Ishikawa (cell line): ENCODE data around the gene SH2D6.
A peak's percentile ranks its signal among the peaks of the same experiment; 100 is the strongest.

ENCODE experiments used
- CEBPB ChIP-seq: IDR thresholded peaks from 2 replicates; pipeline ENCODE4 v1.6.1; 2012
- CREB1 ChIP-seq: IDR thresholded peaks from 2 replicates; pipeline ENCODE4 v1.6.1; 2012; ENCODE audit warnings: low read depth
- EGR1 ChIP-seq: IDR thresholded peaks from 2 replicates; pipeline ENCODE4 v1.6.1; 2012
- EP300 ChIP-seq: IDR thresholded peaks from 2 replicates; pipeline ENCODE4 v1.6.1; 2012; ENCODE audit warnings: borderline replicate concordance
- FOXM1 ChIP-seq: IDR thresholded peaks from 2 replicates; pipeline ENCODE4 v1.6.1; 2012; ENCODE audit warnings: low read depth, borderline replicate concordance
- MAX ChIP-seq: IDR thresholded peaks from 2 replicates; pipeline ENCODE4 v1.6.1; 2012
- NFIC ChIP-seq: IDR thresholded peaks from 2 replicates; pipeline ENCODE4 v1.6.1; 2012
- RAD21 ChIP-seq: IDR thresholded peaks from 2 replicates; pipeline ENCODE4 v1.6.1; 2012; ENCODE audit warnings: low read depth
- REST ChIP-seq: IDR thresholded peaks from 2 replicates; pipeline ENCODE4 v1.6.1; 2012; ENCODE audit warnings: low read depth, mild to moderate bottlenecking
- TAF1 ChIP-seq: IDR thresholded peaks from 2 replicates; pipeline ENCODE4 v1.6.1; 2012; ENCODE audit warnings: low read depth, mild to moderate bottlenecking
- TCF12 ChIP-seq: IDR thresholded peaks from 2 replicates; pipeline ENCODE4 v1.6.1; 2012; ENCODE audit warnings: low read depth
- TEAD4 ChIP-seq: IDR thresholded peaks from 2 replicates; pipeline ENCODE4 v1.6.1; 2012
- USF1 ChIP-seq: IDR thresholded peaks from 2 replicates; pipeline ENCODE4 v1.6.1; 2012
- YY1 ChIP-seq: IDR thresholded peaks from 2 replicates; pipeline ENCODE4 v1.6.1; 2012; ENCODE audit warnings: low read depth
- ZBTB7A ChIP-seq: IDR thresholded peaks from 2 replicates; pipeline ENCODE4 v1.6.1; 2012; ENCODE audit warnings: low read depth

The SH2D6 gene

GRCh38 chr2:85436836-85437487 is 18.4 kb downstream of the SH2D6 start:
- TF ChIP-seq EGR1 (no peak), TCF12 (no peak), EP300 (no peak), REST (no peak), TEAD4 (peak; percentile 19; the same call in 1 of the 2 replicates), TAF1 (no peak), FOXM1 (no peak), ZBTB7A (no peak), CEBPB (no peak), YY1 (no peak), CREB1 (no peak), MAX (peak; percentile 38; the same call in 1 of the 2 replicates), USF1 (no peak), RAD21 (no peak), NFIC (no peak)

GRCh38 chr2:85437488-85438200 is 19.1 kb downstream of the SH2D6 start:
- TF ChIP-seq REST: no peak
- TF ChIP-seq NFIC: peak; percentile 87
- TF ChIP-seq YY1: 0 out of 2 replicates have a peak, but pooled peaks have one; percentile 15
- no peak for TF ChIP-seq CREB1
- TF ChIP-seq EP300: peak; percentile 57; the same call in 1 of the 2 replicates
- TF ChIP-seq MAX: peak; percentile 93
- TF ChIP-seq USF1: peak; percentile 89
- peak; percentile 58; the same call in 1 of the 2 replicates for TF ChIP-seq TCF12
- peak; percentile 96 for TF ChIP-seq ZBTB7A
- peak; percentile 67 for TF ChIP-seq TAF1
- TF ChIP-seq EGR1: peak; percentile 81

- TF ChIP-seq NFIC (no peak), ZBTB7A (0 out of 2 replicates have a peak, but pooled peaks have one; percentile 40), CEBPB (no peak), RAD21 (no peak), EP300 (no peak), EGR1 (no peak), FOXM1 (no peak), YY1 (no peak), USF1 (no peak)
Measured at GRCh38 chr2:85438201-85439024, 19.9 kb downstream of the SH2D6 start.

- TF ChIP-seq USF1 (no peak), ZBTB7A (no peak), MAX (no peak), FOXM1 (no peak), TEAD4 (peak; percentile 71)
Measured at GRCh38 chr2:85439025-85439472, 20.5 kb downstream of the SH2D6 start.
